NCI-H1092 treated with DMSO at 0.1 percent for 48 hours (cell line): Measurements from ENCODE around the gene TNF.
A peak's percentile ranks its signal among the peaks of the same experiment; 100 is the strongest.

ENCODE experiments used
- DNase-seq: peaks from one replicate; lab custom pipeline; 2025; lab: John Stamatoyannopoulos, UW

TNF gene

GRCh38 chr6:31573239-31574105 is 1.9 kb upstream of the TNF start:
- no peak for DNase-seq

DNA sequence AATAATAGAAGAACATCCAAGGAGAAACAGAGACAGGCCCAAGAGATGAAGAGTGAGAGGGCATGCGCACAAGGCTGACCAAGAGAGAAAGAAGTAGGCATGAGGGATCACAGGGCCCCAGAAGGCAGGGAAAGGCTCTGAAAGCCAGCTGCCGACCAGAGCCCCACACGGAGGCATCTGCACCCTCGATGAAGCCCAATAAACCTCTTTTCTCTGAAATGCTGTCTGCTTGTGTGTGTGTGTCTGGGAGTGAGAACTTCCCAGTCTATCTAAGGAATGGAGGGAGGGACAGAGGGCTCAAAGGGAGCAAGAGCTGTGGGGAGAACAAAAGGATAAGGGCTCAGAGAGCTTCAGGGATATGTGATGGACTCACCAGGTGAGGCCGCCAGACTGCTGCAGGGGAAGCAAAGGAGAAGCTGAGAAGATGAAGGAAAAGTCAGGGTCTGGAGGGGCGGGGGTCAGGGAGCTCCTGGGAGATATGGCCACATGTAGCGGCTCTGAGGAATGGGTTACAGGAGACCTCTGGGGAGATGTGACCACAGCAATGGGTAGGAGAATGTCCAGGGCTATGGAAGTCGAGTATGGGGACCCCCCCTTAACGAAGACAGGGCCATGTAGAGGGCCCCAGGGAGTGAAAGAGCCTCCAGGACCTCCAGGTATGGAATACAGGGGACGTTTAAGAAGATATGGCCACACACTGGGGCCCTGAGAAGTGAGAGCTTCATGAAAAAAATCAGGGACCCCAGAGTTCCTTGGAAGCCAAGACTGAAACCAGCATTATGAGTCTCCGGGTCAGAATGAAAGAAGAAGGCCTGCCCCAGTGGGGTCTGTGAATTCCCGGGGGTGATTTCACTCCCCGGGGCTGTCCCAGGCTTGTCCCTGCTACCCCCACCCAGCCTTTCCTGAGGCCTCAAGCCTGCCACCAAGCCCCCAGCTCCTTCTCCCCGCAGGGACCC is 981 bp upstream of the TNF start:
- no peak for DNase-seq

- no peak for DNase-seq
These were observed 754 bp downstream of the TNF start for GRCh38 chr6:31575952-31576685.

DNA sequence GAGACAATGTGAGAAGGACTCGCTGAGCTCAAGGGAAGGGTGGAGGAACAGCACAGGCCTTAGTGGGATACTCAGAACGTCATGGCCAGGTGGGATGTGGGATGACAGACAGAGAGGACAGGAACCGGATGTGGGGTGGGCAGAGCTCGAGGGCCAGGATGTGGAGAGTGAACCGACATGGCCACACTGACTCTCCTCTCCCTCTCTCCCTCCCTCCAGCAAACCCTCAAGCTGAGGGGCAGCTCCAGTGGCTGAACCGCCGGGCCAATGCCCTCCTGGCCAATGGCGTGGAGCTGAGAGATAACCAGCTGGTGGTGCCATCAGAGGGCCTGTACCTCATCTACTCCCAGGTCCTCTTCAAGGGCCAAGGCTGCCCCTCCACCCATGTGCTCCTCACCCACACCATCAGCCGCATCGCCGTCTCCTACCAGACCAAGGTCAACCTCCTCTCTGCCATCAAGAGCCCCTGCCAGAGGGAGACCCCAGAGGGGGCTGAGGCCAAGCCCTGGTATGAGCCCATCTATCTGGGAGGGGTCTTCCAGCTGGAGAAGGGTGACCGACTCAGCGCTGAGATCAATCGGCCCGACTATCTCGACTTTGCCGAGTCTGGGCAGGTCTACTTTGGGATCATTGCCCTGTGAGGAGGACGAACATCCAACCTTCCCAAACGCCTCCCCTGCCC is 1.7 kb downstream of the TNF start:
- DNase-seq: no peak

GRCh38 chr6:31577579-31577966 is 2.2 kb downstream of the TNF start:
- no peak for DNase-seq

GRCh38 chr6:31578184-31579118 is 3.1 kb downstream of the TNF start:
- no peak for DNase-seq

- DNase-seq: no peak
These were observed 3.7 kb downstream of the TNF start for GRCh38 chr6:31579119-31579505.

DNA sequence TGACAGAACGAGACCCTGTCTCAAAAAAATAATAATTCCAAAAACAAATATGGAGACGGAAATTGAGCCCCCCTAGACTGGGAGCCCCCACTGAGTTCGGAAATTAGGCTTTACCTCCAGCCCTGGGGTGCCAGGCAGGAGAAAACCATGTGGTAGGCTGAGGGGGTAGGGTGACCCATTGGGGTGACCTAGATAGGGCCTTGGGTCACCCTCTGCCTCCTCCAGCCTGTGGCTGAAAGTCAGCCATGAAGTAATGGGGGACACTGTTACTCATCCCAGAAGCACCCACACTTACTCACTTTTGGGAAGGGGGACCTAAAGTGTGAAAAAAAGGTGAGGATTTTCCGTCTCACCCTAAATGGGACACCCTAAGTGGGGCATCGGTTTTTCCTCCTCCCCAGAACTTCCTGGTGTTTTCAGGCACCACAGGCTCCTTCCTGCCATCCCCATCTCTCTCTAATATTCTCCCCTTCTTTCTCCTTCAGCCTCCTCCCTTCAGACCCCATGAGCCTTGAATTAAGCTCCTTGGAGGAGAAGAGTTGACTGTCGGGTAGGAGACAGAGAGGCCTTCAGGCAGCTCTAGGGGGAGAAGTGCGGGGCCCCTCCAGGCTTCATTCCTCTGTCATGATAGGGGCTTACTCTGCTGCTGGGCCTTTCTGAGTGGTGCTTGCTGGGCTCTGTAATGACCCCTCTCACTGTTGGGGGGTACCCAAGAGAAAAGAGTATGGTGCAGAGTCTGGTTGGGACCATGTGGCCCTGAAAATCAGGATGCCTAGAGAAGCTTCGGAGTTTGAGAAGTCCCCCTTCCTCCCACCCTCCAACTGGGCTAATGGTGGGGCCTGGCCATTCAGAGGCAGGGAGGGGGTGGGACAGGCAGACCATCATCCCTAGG is 4.4 kb downstream of the TNF start:
- DNase-seq: no peak

DNA sequence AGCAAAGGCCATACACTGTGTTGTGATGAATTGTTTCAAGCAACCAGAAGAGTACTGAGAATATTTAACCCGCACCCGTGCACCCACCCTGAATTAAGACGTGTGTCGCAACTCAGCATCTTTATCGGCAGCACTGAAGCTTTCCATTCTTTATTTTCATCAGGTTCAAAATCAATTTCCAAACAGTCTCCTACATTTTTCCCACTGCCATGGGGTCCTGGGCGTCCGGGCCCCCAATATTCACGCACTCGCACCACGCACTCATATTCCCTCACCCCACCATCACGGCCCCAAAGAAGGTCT is 5.0 kb downstream of the TNF start:
- no peak for DNase-seq

DNA sequence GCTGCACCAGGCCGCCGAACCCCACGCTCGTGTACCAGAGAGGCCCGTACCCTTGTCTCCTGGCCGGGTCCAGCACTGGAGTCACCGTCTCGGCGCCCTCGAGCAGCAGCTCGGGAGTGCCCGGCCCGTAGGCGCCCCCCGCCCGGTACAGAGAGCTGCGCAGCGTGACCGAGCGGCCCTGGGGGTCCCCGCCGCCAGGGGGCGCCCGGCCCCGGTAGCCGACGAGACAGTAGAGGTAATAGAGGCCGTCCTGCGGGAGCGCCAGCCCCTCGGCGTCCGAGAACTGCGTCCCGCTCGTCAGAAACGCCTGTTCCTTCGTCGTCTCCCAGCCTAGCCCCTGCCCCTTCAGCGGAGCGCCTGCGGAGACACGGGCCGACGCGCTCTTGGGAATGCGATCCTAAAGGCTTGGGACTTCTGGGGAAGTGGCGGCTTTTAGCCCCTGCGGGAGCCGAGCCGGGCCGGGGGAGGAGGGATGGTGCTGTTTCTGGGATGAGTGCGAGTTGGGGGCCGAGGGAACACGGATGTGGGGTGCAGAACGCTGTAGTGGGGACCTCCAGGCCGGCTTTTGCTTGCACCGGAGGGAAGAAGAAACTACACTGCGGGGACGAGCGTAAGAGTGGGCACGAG is 5.6 kb downstream of the TNF start:
- peak; percentile 31 for DNase-seq

GRCh38 chr6:31581434-31582229 is 6.3 kb downstream of the TNF start:
- no peak for DNase-seq

- DNase-seq: no peak
These were observed 6.9 kb downstream of the TNF start, which contains the start of gene LTB for GRCh38 chr6:31582230-31582643. Gene LTB, minus strand, starts transcription at chr6:31582424. Its CDS starts 7 bp downstream, at chr6:31582417.

DNA sequence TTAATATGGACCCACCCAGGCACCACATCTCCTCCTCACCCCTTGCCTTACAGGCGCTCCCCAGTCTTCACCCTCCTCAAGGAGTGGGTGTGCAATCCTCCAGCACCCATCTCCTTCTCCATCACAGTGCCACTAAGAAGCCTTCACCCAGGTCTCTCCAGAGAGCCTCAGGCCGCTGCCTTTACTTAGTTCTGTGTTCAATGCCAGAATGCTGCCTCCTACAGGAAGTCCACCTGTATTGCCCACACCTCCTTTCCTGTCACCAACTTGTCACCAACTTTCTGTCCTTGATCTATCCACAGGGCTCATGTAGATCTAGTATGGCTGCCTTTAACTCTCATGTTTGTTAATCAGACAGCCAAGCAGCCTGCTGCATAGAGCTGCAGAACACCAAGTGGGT is 10.1 kb downstream of the TNF start:
- DNase-seq: no peak

DNA sequence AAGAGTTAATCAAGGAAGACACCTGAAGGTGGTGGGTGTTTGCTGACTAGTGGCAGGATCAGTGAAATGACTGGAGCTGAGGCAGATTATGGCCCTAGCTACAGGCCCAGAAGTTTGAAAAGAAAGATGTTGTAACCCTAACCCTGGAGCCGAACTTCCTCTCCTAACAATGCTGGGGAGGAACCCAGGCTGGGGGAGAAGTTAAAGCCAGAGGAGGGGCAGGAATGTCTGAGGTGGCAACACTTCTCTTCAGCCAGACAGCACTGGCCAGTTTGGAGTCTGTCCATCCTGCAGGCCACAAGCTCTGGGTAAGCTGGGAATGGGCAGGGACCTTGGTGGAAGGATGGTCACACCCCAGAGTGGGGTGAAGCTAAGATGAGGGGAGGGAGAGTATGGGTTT is 10.6 kb downstream of the TNF start, which contains the start of gene LST1:
Gene LST1 (plus strand): TSS at position 270 of the 400 bp plus-strand sequence. CDS start 1,023 bp downstream, outside the sequence.
- no peak for DNase-seq

DNA sequence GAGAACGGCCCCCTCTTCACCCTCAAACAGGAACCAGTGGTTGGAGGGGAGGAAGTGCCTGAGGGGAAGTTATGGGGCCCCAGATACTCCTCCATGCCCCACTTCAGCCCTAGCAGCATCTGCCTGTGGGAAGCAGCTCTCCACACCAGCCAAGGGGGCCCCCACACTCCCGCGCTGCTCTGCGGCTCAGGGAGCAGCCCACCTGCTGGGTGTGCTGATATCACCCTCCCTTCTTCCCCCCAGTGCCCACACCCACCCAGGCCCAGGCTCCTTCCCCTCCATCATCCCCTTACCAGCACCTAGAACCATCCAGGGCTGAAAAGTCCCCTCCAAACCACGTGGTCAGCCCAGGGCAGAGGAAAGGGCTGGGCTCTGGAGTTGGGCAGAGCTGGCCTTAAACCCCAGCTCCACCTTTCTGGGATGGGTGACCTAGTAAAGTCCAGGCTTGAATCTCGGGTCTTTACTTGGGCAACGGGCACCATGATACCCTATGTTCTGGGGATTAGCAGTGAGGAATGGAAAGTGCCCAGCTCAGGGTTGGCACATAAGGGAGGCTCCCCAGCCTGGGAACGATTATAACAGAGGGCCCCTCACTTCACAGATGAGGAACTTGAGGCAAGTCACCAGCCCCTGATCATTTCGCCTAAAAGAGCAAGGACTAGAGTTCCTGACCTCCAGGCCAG is 11.4 kb downstream of the TNF start:
- DNase-seq: no peak

GRCh38 chr6:31587791-31588777 is 12.7 kb downstream of the TNF start:
- no peak for DNase-seq
